ENCODE data around the gene TAF4B.

TAF4B gene

DNA sequence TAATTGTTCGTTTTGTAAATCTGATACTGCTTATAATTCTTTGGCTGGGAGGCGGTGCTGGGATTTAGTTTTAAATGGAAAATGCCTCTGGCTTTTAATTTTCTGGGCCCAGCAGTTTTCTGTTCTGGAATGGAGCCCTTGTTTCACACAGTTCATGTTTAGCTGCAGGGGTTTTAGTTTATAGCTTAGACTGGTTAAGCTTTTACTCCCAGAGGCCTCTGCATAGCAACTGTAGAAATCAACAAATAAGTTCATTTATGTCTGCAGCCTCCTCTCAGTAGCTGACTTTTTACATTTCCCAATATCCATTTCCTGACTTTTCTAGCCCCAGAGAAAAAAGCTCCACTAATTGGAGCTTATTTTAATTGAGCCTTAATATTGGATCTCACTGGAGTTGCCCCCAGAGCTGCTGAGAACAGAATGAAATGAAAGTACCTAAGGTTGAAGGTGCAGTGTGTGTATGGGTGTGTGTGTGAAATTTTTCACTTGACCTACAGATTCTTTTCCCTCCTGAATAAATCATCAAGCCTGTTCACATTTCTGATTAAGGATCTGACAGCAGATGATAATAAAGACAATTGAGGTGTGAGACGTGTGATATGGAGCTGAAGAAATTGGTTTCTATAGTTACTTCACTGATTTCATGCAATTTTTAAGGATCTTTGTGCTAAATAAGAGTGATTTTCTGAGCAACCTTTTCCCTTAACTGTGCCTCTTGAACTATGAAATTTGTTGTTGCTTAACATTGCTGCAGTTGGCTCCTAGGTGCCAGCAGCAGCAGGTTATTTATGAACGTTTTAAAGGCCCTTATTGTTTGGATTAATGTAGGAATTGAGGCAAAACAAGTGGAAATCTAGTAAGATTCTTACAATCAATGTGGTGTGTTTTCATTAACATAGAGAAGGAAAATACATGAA lies 109.6 kb downstream of the TAF4B start:
- DNase-seq (ENCODE audit: extremely low read depth, insufficient read length) = no peak
- TF ChIP-seq, protein P1, sequence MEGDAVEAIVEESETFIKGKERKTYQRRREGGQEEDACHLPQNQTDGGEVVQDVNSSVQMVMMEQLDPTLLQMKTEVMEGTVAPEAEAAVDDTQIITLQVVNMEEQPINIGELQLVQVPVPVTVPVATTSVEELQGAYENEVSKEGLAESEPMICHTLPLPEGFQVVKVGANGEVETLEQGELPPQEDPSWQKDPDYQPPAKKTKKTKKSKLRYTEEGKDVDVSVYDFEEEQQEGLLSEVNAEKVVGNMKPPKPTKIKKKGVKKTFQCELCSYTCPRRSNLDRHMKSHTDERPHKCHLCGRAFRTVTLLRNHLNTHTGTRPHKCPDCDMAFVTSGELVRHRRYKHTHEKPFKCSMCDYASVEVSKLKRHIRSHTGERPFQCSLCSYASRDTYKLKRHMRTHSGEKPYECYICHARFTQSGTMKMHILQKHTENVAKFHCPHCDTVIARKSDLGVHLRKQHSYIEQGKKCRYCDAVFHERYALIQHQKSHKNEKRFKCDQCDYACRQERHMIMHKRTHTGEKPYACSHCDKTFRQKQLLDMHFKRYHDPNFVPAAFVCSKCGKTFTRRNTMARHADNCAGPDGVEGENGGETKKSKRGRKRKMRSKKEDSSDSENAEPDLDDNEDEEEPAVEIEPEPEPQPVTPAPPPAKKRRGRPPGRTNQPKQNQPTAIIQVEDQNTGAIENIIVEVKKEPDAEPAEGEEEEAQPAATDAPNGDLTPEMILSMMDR (IDR thresholded peaks at IDR 0.05; ENCODE audit: insufficient read depth, low read length, poor library complexity, severe bottlenecking) = no peak
- no peaks in the 10 kb centered on the region for H3K27me3 ChIP-seq (replicated peaks; ENCODE audit: control insufficient read depth, insufficient read depth, low read length)
- no peak overlapping the region for H3K4me3 ChIP-seq (replicated peaks; ENCODE audit: low read depth, low read length)
- no peaks in the 10 kb centered on the region; the same call in 1 of the 2 replicates for H3K36me3 ChIP-seq (ENCODE audit: control insufficient read depth, insufficient read depth, low read length)

GRCh38 chr18:26336572-26336971 lies 110.3 kb downstream of the TAF4B start:
- no peaks in the 10 kb centered on the region for H3K36me3 ChIP-seq (ENCODE audit: control insufficient read depth, insufficient read depth, low read length)
- no peak for DNase-seq (ENCODE audit: extremely low read depth, insufficient read length)
- TF ChIP-seq, protein P1 (IDR thresholded peaks at IDR 0.05; ENCODE audit: insufficient read depth, low read length, poor library complexity, severe bottlenecking) = no peak
- no peaks in the 10 kb centered on the region for H3K27me3 ChIP-seq (replicated peaks; ENCODE audit: control insufficient read depth, insufficient read depth, low read length)
- H3K4me3 ChIP-seq (replicated peaks; ENCODE audit: low read depth, low read length) = no peak overlapping the region

DNA sequence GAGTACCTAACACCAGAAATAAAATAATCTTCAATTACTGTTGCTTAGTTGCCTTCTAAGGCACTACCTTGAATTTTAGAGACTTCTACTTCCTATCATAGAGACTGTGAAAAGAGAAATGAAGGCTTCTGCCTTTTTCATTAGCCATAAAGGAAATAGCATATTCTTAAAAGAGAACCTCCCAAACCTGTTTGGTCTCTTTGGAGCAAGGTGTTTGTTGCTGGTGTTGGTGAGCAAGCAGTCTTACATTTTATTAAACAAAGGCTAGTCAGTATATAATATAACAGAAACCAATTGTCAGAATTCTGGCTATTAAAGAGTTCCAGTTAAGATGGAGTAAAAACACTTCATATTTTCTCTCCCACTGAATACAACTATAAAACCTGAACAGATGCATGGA lies 116.4 kb downstream of the TAF4B start:
- DNase-seq (ENCODE audit: extremely low read depth, insufficient read length) = no peak
- no peaks in the 10 kb centered on the region for H3K36me3 ChIP-seq (ENCODE audit: control insufficient read depth, insufficient read depth, low read length)

GRCh38 chr18:26350961-26351360 lies 124.7 kb downstream of the TAF4B start:
- Histone ChIP-seq H3K4me3 (replicated peaks; ENCODE audit: low read depth, low read length) (no peak overlapping the region), H3K27me3 (replicated peaks; ENCODE audit: control insufficient read depth, insufficient read depth, low read length) (no peaks in the 10 kb centered on the region), H3K36me3 (ENCODE audit: control insufficient read depth, insufficient read depth, low read length) (no peaks in the 10 kb centered on the region)
- TF ChIP-seq, protein P1 (IDR thresholded peaks at IDR 0.05; ENCODE audit: insufficient read depth, low read length, poor library complexity, severe bottlenecking) = no peak
- DNase-seq (ENCODE audit: extremely low read depth, insufficient read length) = no peak

More for the DNA sequence above, 116.4 kb downstream of the TAF4B start:
- Histone ChIP-seq H3K4me3 (replicated peaks; ENCODE audit: low read depth, low read length) (no peak overlapping the region), H3K27me3 (replicated peaks; ENCODE audit: control insufficient read depth, insufficient read depth, low read length) (no peaks in the 10 kb centered on the region)
- TF ChIP-seq, protein P1 (IDR thresholded peaks at IDR 0.05; ENCODE audit: insufficient read depth, low read length, poor library complexity, severe bottlenecking) = no peak

DNA sequence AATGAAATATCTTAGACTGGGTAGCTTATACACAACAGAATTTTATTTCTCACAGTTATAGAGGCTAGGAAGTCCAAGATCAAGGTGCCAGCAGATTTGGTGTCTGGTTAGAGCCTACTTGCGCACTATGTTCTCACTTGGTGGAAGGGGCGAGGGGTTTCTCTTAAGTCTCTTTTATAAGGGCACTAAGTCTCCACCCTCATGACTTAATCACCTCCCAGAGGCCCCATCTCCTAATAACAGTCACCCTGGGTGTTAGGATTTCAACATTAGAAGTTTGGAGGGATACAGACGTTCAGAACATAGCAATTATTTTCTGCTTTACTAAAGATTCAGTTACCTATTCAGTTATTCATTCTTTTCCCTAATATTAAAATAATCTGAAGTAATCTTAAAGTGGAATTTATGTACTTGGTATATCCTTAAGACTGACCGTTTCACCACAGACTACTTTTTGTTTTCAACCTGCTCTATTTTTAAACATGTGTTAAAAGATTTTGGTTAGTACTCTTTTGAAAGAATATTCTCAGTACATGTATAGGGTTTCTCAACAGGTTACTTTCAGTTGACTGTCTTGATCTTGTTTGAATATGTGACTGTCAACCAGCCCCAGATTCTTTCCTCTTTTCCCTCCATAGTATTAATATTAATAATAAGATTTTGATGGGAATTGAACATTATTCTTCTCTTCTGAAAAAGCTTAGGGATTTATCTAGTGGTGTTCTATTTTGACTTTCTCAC lies 130.0 kb downstream of the TAF4B start:
- DNase-seq (ENCODE audit: extremely low read depth, insufficient read length) = peak; percentile 28
- TF ChIP-seq, protein P1 (IDR thresholded peaks at IDR 0.05; ENCODE audit: insufficient read depth, low read length, poor library complexity, severe bottlenecking) = no peak
- Histone ChIP-seq H3K4me3 (replicated peaks; ENCODE audit: low read depth, low read length) (no peak overlapping the region), H3K36me3 (ENCODE audit: control insufficient read depth, insufficient read depth, low read length) (no peaks in the 10 kb centered on the region), H3K27me3 (replicated peaks; ENCODE audit: control insufficient read depth, insufficient read depth, low read length) (no peaks in the 10 kb centered on the region)

Measured in GM06990 (cell line).